SJCRH30 (cell line): Measurements from ENCODE around the gene ASIC4. TPM values are rescaled to one million over a fixed set of nuclear protein-coding genes. Genes with fewer than 3 reads are reported as not detected.
A peak's percentile ranks its signal among the peaks of the same experiment; 100 is the strongest.

ENCODE experiments used
- DNase-seq, 2 experiments: peaks; one replicate each; pipeline ENCODE4 v3.0.0-alpha.2; 2015 to 2020
- H3K27ac ChIP-seq: fragments of 250-450 bp; sonication (Bioruptor Pico); 2 replicates; pipeline ENCODE4 v1.5.1; 2020; ENCODE audit warnings: mild to moderate bottlenecking, moderate library complexity
- H3K27me3 ChIP-seq: fragments of 250-450 bp; sonication (Bioruptor Pico); 2 replicates; pipeline ENCODE4 v1.5.1; 2020; ENCODE audit warnings: mild to moderate bottlenecking, moderate library complexity
- H3K36me3 ChIP-seq: fragments of 250-450 bp; sonication (Bioruptor Pico); 2 replicates; pipeline ENCODE4 v1.5.1; 2020; ENCODE audit warnings: mild to moderate bottlenecking, moderate library complexity
- H3K4me1 ChIP-seq: fragments of 250-450 bp; sonication (Bioruptor Pico); 2 replicates; pipeline ENCODE4 v1.5.1; 2020; ENCODE audit warnings: mild to moderate bottlenecking, moderate library complexity
- H3K4me3 ChIP-seq: fragments of 250-450 bp; sonication (Bioruptor Pico); 2 replicates; pipeline ENCODE4 v1.5.1; 2020; ENCODE audit warnings: mild to moderate bottlenecking, moderate library complexity
- H3K9me3 ChIP-seq: fragments of 250-450 bp; sonication (Bioruptor Pico); replicated peaks from 2 replicates; pipeline ENCODE4 v1.5.1; 2020; ENCODE audit warnings: mild to moderate bottlenecking, moderate library complexity
- total RNA-seq: library from RNA; depleted of rRNA; stranded (reverse); fragments of >200 nt; shearing (Covaris generic); gene quantifications from 2 replicates; pipeline ENCODE4 v1.2.3, GENCODE V29; 2014

Gene ASIC4
- total RNA-seq, 1 experiment from 2014 or later, result 0.67 TPM

GRCh38 chr2:219524817-219525216, 10.5 kb downstream of the ASIC4 start:
- Histone ChIP-seq H3K9me3 (no peaks in the 10 kb centered on the region), H3K27ac (no peak overlapping the region), H3K36me3 (no peaks in the 10 kb centered on the region), H3K4me3 (no peak overlapping the region), H3K27me3 (peaks cover 25% of the 10 kb centered on the region), H3K4me1 (peaks cover 17% of the 10 kb centered on the region)
- DNase-seq, result no peak

DNA sequence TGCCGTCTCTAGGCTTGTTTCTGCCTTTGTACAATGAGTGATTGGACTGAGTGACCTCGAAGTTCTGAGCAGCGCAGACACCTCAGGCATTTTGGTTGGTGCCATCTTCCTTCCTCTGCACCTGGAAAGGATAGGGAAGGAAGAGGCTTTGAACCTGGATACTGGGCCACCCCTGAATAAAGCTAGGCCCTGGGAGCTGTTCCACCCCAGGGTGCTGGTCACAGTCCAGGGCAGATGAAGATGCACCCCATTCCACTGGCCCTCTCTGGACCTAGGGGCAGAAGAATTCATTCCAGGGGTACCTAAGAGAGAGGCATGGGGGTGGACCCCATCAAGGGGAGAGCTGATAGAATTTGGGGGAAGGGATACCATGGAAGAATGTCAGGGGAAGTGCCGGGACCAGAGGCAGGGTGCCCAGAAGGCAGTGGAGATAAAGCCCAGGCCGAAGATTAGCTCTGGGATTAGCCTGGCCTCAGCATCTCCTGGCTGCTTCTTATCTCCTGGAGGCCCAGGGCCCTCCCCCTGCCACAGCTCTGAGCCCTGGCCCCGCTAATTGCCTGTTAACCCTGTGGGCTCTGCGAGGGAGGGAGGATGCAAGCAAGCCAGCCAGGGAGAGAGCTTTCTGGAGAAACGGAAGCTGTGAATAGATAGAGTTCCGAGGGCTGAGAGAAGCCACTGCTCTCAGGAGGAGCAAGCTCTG, 11.4 kb downstream of the ASIC4 start:
- peaks cover 28% of the 10 kb centered on the region for H3K27me3 ChIP-seq
- no peak overlapping the region for H3K27ac ChIP-seq
- peaks cover 17% of the 10 kb centered on the region for H3K4me1 ChIP-seq

DNA sequence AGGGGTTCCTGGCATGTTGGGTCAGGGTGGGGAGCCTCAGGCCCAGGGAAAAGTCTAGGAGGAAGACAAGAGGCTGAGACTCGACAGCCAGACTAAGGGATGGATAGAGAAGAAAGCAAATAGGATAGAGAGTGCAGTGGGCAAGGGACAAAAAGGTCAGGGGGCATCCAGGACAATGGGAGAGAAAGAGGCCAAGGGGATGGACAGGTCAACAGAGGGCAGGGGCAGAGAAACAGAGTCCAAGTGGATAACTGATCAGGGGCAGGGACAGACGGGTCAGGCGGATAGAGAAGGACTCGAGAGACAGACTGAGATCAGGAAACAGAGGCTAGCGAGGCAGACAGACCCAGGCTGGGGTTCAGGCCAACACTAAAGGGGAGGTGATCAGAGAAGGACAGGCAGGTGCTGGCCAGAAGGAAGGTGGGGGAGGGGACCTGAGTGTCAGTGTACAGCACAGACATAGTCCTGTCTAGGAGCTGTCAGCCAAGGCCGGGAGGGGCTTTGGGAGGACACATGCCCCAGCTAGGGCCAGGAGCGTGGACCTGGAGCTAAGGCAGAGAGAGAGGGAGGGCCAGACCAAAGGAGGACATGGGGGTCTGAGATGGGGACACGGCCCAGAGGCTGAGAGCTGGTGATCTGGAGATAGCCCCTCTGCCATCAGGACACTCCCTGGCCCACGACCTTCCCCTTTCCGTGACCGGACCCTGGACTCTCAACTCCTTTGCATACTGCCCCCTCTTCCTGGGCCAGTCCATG, 12.2 kb downstream of the ASIC4 start:
- DNase-seq, result no peak
- Histone ChIP-seq H3K27me3 (peaks cover 28% of the 10 kb centered on the region), H3K4me1 (peaks cover 10% of the 10 kb centered on the region), H3K4me3 (no peak overlapping the region), H3K9me3 (no peaks in the 10 kb centered on the region), H3K36me3 (no peaks in the 10 kb centered on the region), H3K27ac (no peak overlapping the region)

More for the DNA sequence above, 11.4 kb downstream of the ASIC4 start:
- DNase-seq, result no peak
- Histone ChIP-seq H3K9me3 (no peaks in the 10 kb centered on the region), H3K36me3 (no peaks in the 10 kb centered on the region), H3K4me3 (no peak overlapping the region)

- H3K27me3 ChIP-seq, result peaks cover 28% of the 10 kb centered on the region
- H3K4me1 ChIP-seq, result peaks cover 6% of the 10 kb centered on the region; the same call in 1 of the 2 replicates
- H3K27ac ChIP-seq, result no peak overlapping the region
- no peaks in the 10 kb centered on the region for H3K9me3 ChIP-seq
- H3K36me3 ChIP-seq, result no peaks in the 10 kb centered on the region
- H3K4me3 ChIP-seq, result no peak overlapping the region
- no peak for DNase-seq
Measured at GRCh38 chr2:219527076-219527394, 12.8 kb downstream of the ASIC4 start.

GRCh38 chr2:219527472-219527871, 13.2 kb downstream of the ASIC4 start:
- peaks cover 5% of the 10 kb centered on the region; the same call in 1 of the 2 replicates for H3K4me1 ChIP-seq
- no peak for DNase-seq
- H3K4me3 ChIP-seq, result no peak overlapping the region
- peaks cover 32% of the 10 kb centered on the region for H3K27me3 ChIP-seq
- no peaks in the 10 kb centered on the region for H3K9me3 ChIP-seq
- no peak overlapping the region for H3K27ac ChIP-seq
- H3K36me3 ChIP-seq, result no peaks in the 10 kb centered on the region

DNA sequence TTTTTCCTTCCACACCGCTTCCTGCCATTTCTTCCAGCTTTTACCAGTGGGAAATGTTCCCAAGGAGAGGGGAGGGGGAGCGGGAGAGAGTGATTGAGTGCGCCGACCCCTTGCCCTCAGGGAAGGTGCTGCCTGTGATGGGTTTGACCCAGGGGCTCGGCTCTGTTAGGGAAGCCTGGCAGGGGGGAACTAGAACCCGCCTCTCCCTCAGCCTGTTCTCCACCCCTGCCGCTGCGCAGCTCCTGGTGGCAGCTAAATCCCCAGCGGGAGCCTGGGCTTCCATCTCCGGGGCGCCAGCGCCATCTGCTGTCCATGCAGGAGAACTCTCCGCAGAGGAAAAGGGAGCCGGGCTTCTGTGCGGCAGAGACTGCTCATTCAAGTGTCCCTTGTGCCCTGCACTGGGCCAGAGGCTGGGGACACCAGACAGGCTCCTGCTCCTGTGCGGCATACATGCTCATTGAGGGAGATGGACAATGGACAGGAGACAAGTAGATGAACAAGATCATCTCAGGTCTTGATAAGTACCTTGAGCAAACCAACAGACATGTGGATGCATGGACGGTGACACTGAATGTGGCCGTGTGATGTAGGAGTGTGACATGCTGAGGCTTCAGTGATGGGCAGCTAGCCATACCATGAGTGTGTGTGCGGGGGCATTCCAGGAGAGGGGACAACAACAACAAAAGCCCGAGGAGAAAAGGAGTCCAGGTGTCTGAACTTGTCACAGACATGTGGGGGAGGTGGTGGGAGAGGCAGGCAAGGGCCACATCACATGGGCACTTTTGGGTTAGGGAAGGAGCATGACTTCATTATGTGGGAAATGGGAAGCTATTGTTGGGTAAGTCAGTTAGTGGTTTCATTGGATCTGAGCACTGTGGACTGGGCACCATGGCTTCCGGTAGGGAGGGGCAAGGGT, 16.0 kb downstream of the ASIC4 start:
- Histone ChIP-seq H3K27me3 (peaks cover 25% of the 10 kb centered on the region), H3K36me3 (no peaks in the 10 kb centered on the region), H3K9me3 (no peaks in the 10 kb centered on the region), H3K27ac (no peak overlapping the region), H3K4me1 (peaks cover 5% of the 10 kb centered on the region; the same call in 1 of the 2 replicates), H3K4me3 (no peak overlapping the region)
- peak; percentile 86 to 91 for DNase-seq

GRCh38 chr2:219531639-219532377, 17.5 kb downstream of the ASIC4 start:
- Histone ChIP-seq H3K27me3 (peaks cover 25% of the 10 kb centered on the region), H3K27ac (no peak overlapping the region), H3K36me3 (no peaks in the 10 kb centered on the region), H3K4me1 (peaks cover 5% of the 10 kb centered on the region; the same call in 1 of the 2 replicates), H3K9me3 (no peaks in the 10 kb centered on the region), H3K4me3 (no peak overlapping the region)
- DNase-seq, result no peak

DNA sequence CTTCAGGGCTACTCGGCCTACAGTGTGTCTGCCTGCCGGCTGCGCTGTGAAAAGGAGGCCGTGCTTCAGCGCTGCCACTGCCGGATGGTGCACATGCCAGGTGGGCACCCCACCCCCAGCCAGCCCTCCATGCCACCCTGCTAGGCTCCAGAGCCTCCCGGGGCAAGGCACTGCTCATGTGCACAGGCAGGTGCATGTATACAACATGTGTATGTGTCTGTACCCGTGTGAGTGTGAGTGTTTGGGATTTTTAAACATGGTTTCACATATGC, 18.0 kb downstream of the ASIC4 start:
- Histone ChIP-seq H3K4me3 (no peak overlapping the region), H3K36me3 (no peaks in the 10 kb centered on the region), H3K27me3 (peaks cover 25% of the 10 kb centered on the region), H3K27ac (no peak overlapping the region), H3K9me3 (no peaks in the 10 kb centered on the region), H3K4me1 (peaks cover 7% of the 10 kb centered on the region)
- DNase-seq, result no peak

DNA sequence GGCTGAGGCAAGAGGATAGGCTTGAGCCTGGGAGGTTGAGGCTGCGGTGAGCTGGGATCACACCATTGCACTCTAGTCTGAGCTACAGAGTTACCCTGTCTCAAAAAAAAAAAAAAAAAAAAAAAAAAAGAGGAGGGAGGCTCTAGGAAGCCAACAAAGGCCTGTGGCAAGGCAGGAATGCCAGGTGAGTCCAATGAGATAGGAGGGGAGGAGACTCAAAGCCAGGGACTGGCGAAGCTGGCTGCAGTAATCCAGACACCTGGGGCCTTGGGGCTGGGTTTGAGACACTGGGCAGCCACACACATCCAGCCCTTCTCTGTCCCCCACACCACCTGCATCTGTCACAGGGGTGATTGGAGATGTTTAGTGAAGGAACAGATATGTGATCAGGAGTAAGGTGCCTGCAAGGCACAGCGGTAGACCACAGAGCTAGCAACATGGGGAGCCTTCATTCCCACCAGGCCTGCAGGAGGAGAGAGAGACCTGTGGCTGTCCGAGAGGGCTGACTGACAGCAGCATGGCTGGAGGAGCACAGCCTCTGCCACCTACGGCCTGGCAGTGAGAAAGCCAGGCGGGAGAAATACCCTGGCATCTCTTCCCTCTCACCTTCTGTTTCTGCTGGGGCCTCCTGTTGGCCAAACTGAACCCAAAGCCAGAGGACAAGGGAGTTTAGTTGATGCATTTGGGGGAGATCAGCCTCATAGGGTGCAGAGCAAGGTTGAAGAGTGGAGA, 19.8 kb downstream of the ASIC4 start:
- peaks cover 14% of the 10 kb centered on the region; the same call in 1 of the 2 replicates for H3K27me3 ChIP-seq
- peaks cover 18% of the 10 kb centered on the region for H3K4me1 ChIP-seq
- no peak overlapping the region for H3K4me3 ChIP-seq
- no peaks in the 10 kb centered on the region for H3K9me3 ChIP-seq
- DNase-seq, result no peak
- no peaks in the 10 kb centered on the region for H3K36me3 ChIP-seq
- H3K27ac ChIP-seq, result no peak overlapping the region

DNA sequence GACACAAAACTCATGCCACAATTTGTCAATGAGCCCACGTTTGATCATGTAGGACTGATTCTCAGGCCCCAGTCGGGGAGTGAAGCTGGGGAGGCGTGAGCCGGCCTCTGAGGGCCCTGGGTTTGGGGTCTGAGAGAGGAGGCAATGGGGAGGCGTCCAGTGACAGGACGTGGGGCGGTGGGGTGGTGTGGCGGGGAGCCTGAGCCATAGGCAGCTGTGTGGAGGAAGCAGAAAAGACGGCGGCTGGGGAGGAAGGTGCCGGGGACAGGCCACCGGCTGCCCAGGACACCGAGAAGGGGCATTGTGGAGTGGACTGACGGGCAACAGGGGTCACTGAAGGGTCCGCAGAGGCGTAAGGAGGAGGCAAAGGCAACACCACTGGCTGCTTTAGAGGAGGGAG, 22.1 kb downstream of the ASIC4 start:
- DNase-seq, result no peak
- Histone ChIP-seq H3K4me1 (peaks cover 13% of the 10 kb centered on the region), H3K9me3 (no peaks in the 10 kb centered on the region), H3K4me3 (no peak overlapping the region), H3K36me3 (peaks cover 6% of the 10 kb centered on the region; the same call in 1 of the 2 replicates), H3K27me3 (peaks cover 4% of the 10 kb centered on the region; the same call in 1 of the 2 replicates), H3K27ac (no peak overlapping the region)

DNA sequence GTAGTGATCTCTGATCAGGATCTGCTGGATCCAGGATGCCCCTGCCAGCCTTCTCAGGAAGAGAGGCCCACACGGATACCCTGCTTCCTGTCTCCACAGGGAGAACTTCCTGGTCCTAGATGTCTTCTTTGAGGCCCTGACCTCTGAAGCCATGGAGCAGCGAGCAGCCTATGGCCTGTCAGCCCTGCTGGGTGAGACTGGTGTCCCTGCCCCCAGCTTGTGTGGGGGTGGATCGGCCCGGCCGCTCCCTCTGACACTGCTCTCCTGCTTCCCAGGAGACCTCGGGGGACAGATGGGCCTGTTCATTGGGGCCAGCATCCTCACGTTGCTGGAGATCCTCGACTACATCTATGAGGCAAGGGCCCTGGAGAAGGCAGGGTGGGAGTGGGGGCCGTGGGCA, 22.7 kb downstream of the ASIC4 start:
- Histone ChIP-seq H3K4me1 (peaks cover 13% of the 10 kb centered on the region), H3K36me3 (peaks cover 6% of the 10 kb centered on the region; the same call in 1 of the 2 replicates), H3K27me3 (peaks cover 4% of the 10 kb centered on the region; the same call in 1 of the 2 replicates), H3K27ac (no peak overlapping the region), H3K9me3 (no peaks in the 10 kb centered on the region), H3K4me3 (no peak overlapping the region)
- DNase-seq, result no peak

- DNase-seq, result peak; percentile 68 to 80
- Histone ChIP-seq H3K9me3 (no peaks in the 10 kb centered on the region), H3K4me1 (peaks cover 13% of the 10 kb centered on the region), H3K36me3 (peaks cover 6% of the 10 kb centered on the region; the same call in 1 of the 2 replicates), H3K27me3 (no peaks in the 10 kb centered on the region), H3K4me3 (no peak overlapping the region), H3K27ac (peak overlapping the region; percentile 39; the same call in 1 of the 2 replicates)
Measured at GRCh38 chr2:219537657-219538488, 23.6 kb downstream of the ASIC4 start.

DNA sequence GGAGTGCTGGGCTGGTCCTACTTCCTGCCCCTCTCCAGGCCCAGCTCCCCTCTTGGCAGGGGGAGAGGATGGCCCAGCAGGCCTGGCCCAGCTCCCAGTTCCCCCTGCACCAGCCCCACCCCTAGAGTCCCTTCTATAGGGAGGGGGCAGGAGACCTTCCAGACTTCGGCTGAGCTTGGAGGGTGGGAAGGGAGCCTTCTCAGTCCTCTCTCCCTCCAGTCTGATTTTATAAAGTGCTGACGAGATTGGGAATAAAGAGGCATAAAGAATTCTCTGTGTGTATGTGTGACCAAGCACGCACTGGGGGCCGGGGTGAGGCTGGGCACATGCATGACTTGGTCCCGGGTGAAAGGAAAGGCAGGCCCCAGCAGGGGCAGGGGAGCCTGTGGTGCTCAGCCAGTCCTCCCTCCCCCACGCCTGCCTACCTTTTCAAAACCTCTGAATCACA, 24.2 kb downstream of the ASIC4 start:
- Histone ChIP-seq H3K27ac (no peak overlapping the region), H3K4me1 (peaks cover 13% of the 10 kb centered on the region), H3K9me3 (no peaks in the 10 kb centered on the region), H3K27me3 (no peaks in the 10 kb centered on the region), H3K4me3 (no peak overlapping the region), H3K36me3 (peaks cover 6% of the 10 kb centered on the region; the same call in 1 of the 2 replicates)
- no peak for DNase-seq
